Ectodermal cell (in vitro differentiated cells): ENCODE data around the gene INPP5B.
"Not testable (repeated sequence)": the region's sequence is repeated elsewhere in the genome, so short reads cannot be mapped to it uniquely, and the experiment has no call there.

Experiments used
- H3K27ac ChIP-seq: 2 replicates; pipeline ENCODE4 v1.7.0; 2013; ENCODE audit warnings: mild to moderate bottlenecking, low read depth, low read length; ENCODE audit not compliant: insufficient read depth, poor library complexity, severe bottlenecking
- H3K27me3 ChIP-seq: 2 replicates; pipeline ENCODE4 v1.7.0; 2013; ENCODE audit warnings: mild to moderate bottlenecking, low read length; ENCODE audit not compliant: insufficient read depth, control insufficient read depth, poor library complexity, severe bottlenecking
- H3K36me3 ChIP-seq: one replicate; pipeline ENCODE4 v1.7.0; 2013; ENCODE audit warnings: low read length; ENCODE audit not compliant: control insufficient read depth, insufficient read depth
- H3K4me1 ChIP-seq: one replicate; pipeline ENCODE4 v1.7.0; 2013; ENCODE audit warnings: low read length; ENCODE audit not compliant: control insufficient read depth, insufficient read depth
- H3K4me3 ChIP-seq: 2 replicates; pipeline ENCODE4 v1.7.0; 2013; ENCODE audit warnings: low read depth, low read length, control low read depth; ENCODE audit not compliant: insufficient read depth
- H3K9me3 ChIP-seq: 2 replicates; pipeline ENCODE4 v1.7.0; 2013; ENCODE audit warnings: mild to moderate bottlenecking, low read length, moderate library complexity; ENCODE audit not compliant: control insufficient read depth
- WGBS, 2 experiments: methylation state at CpG; one replicate each; pipeline ENCODE4 v1.1.7; 2013; ENCODE audit warnings: missing lambda C conversion rate in 2 of 2; 5-methylcytosine and 5-hydroxymethylcytosine counted together

INPP5B gene

GRCh38 chr1:37901191-37901892, 45.5 kb downstream of the INPP5B start:
- no peak overlapping the region for H3K27ac ChIP-seq
- no peak overlapping the region for H3K4me3 ChIP-seq
- H3K9me3 ChIP-seq: peaks cover 4% of the 10 kb centered on the region
- no peaks in the 10 kb centered on the region for H3K27me3 ChIP-seq
- H3K4me1 ChIP-seq: no peaks in the 10 kb centered on the region
- no peaks in the 10 kb centered on the region for H3K36me3 ChIP-seq
- 95 to 96% methylated on average over 8 of the region's 8 CpGs for WGBS, 2 experiments

GRCh38 chr1:37897563-37897962, 49.3 kb downstream of the INPP5B start:
- not testable (repeated sequence) for H3K36me3 ChIP-seq, H3K9me3 ChIP-seq, H3K27me3 ChIP-seq, H3K4me1 ChIP-seq, H3K4me3 ChIP-seq, H3K27ac ChIP-seq
- WGBS, 2 experiments: no CpG with 5 or more reads among the region's 3 CpGs

GRCh38 chr1:37893673-37894072, 53.2 kb downstream of the INPP5B start:
- no peaks in the 10 kb centered on the region for H3K4me1 ChIP-seq
- H3K4me3 ChIP-seq: no peak overlapping the region
- peaks cover 8% of the 10 kb centered on the region for H3K36me3 ChIP-seq
- H3K27ac ChIP-seq: no peak overlapping the region
- WGBS, 2 experiments: 90 to 97% methylated on average over 2 of the region's 2 CpGs
- no peaks in the 10 kb centered on the region for H3K9me3 ChIP-seq
- H3K27me3 ChIP-seq: no peaks in the 10 kb centered on the region

GRCh38 chr1:37892151-37893047, 54.5 kb downstream of the INPP5B start:
- H3K9me3 ChIP-seq: no peaks in the 10 kb centered on the region
- H3K4me1 ChIP-seq: no peaks in the 10 kb centered on the region
- H3K4me3 ChIP-seq: no peak overlapping the region
- WGBS, 2 experiments: 95% methylated on average over 5 of the region's 5 CpGs
- H3K27ac ChIP-seq: no peak overlapping the region
- no peaks in the 10 kb centered on the region for H3K27me3 ChIP-seq
- peaks cover 13% of the 10 kb centered on the region for H3K36me3 ChIP-seq

- no peaks in the 10 kb centered on the region for H3K4me1 ChIP-seq
- H3K27ac ChIP-seq: no peak overlapping the region
- H3K9me3 ChIP-seq: no peaks in the 10 kb centered on the region
- WGBS, 2 experiments: 62 to 71% methylated on average over 3 of the region's 4 CpGs
- H3K27me3 ChIP-seq: no peaks in the 10 kb centered on the region
- H3K4me3 ChIP-seq: no peak overlapping the region
- H3K36me3 ChIP-seq: peaks cover 23% of the 10 kb centered on the region
Measured at GRCh38 chr1:37890378-37891014, 56.4 kb downstream of the INPP5B start.

GRCh38 chr1:37888022-37888700, 58.7 kb downstream of the INPP5B start:
- Histone ChIP-seq H3K9me3 (no peaks in the 10 kb centered on the region), H3K27me3 (no peaks in the 10 kb centered on the region), H3K36me3 (peaks cover 25% of the 10 kb centered on the region), H3K27ac (no peak overlapping the region), H3K4me1 (no peaks in the 10 kb centered on the region), H3K4me3 (no peak overlapping the region)
- WGBS, 2 experiments: 79 to 80% methylated on average over 6 of the region's 6 CpGs

- peaks cover 29% of the 10 kb centered on the region for H3K36me3 ChIP-seq
- 92% methylated on average over 3 of the region's 3 CpGs for WGBS, 2 experiments
- no peaks in the 10 kb centered on the region for H3K4me1 ChIP-seq
- no peaks in the 10 kb centered on the region for H3K9me3 ChIP-seq
- H3K4me3 ChIP-seq: no peak overlapping the region
- no peaks in the 10 kb centered on the region for H3K27me3 ChIP-seq
- H3K27ac ChIP-seq: no peak overlapping the region
Measured at GRCh38 chr1:37884145-37884544, 62.7 kb downstream of the INPP5B start.

- no peaks in the 10 kb centered on the region for H3K9me3 ChIP-seq
- H3K4me3 ChIP-seq: no peak overlapping the region
- no peaks in the 10 kb centered on the region for H3K27me3 ChIP-seq
- H3K27ac ChIP-seq: no peak overlapping the region
- peaks cover 25% of the 10 kb centered on the region for H3K36me3 ChIP-seq
- WGBS, 2 experiments: 94 to 95% methylated on average over 5 of the region's 5 CpGs
- no peaks in the 10 kb centered on the region for H3K4me1 ChIP-seq
Measured at GRCh38 chr1:37883671-37884070, 63.2 kb downstream of the INPP5B start.

GRCh38 chr1:37879865-37880264, 67.0 kb downstream of the INPP5B start:
- Histone ChIP-seq H3K9me3 (no peaks in the 10 kb centered on the region), H3K27ac (no peak overlapping the region), H3K4me1 (no peaks in the 10 kb centered on the region), H3K36me3 (peaks cover 13% of the 10 kb centered on the region), H3K4me3 (no peak overlapping the region), H3K27me3 (no peaks in the 10 kb centered on the region)
- 95 to 97% methylated on average over 4 of the region's 4 CpGs for WGBS, 2 experiments

- 94 to 95% methylated on average over 6 of the region's 6 CpGs for WGBS, 2 experiments
- no peak overlapping the region for H3K4me3 ChIP-seq
- H3K36me3 ChIP-seq: peaks cover 17% of the 10 kb centered on the region
- H3K9me3 ChIP-seq: no peaks in the 10 kb centered on the region
- H3K27ac ChIP-seq: no peak overlapping the region
- H3K4me1 ChIP-seq: no peaks in the 10 kb centered on the region
- H3K27me3 ChIP-seq: no peaks in the 10 kb centered on the region
Measured at GRCh38 chr1:37878071-37878470, 68.8 kb downstream of the INPP5B start.
